SJCRH30 (cell line): ENCODE data around the gene FGR. TPM values are rescaled to one million over a fixed set of nuclear protein-coding genes. Genes with fewer than 3 reads are reported as not detected.
A peak's percentile ranks its signal among the peaks of the same experiment; 100 is the strongest.

ENCODE experiments used
- DNase-seq, 2 experiments: peaks; one replicate each; pipeline ENCODE4 v3.0.0-alpha.2; 2015 to 2020
- H3K27ac ChIP-seq: fragments of 250-450 bp; sonication (Bioruptor Pico); 2 replicates; pipeline ENCODE4 v1.5.1; 2020; ENCODE audit warnings: mild to moderate bottlenecking, moderate library complexity
- H3K27me3 ChIP-seq: fragments of 250-450 bp; sonication (Bioruptor Pico); 2 replicates; pipeline ENCODE4 v1.5.1; 2020; ENCODE audit warnings: mild to moderate bottlenecking, moderate library complexity
- H3K36me3 ChIP-seq: fragments of 250-450 bp; sonication (Bioruptor Pico); 2 replicates; pipeline ENCODE4 v1.5.1; 2020; ENCODE audit warnings: mild to moderate bottlenecking, moderate library complexity
- H3K4me1 ChIP-seq: fragments of 250-450 bp; sonication (Bioruptor Pico); 2 replicates; pipeline ENCODE4 v1.5.1; 2020; ENCODE audit warnings: mild to moderate bottlenecking, moderate library complexity
- H3K4me3 ChIP-seq: fragments of 250-450 bp; sonication (Bioruptor Pico); 2 replicates; pipeline ENCODE4 v1.5.1; 2020; ENCODE audit warnings: mild to moderate bottlenecking, moderate library complexity
- H3K9me3 ChIP-seq: fragments of 250-450 bp; sonication (Bioruptor Pico); replicated peaks from 2 replicates; pipeline ENCODE4 v1.5.1; 2020; ENCODE audit warnings: mild to moderate bottlenecking, moderate library complexity
- total RNA-seq: library from RNA; depleted of rRNA; stranded (reverse); fragments of >200 nt; shearing (Covaris generic); gene quantifications from 2 replicates; pipeline ENCODE4 v1.2.3, GENCODE V29; 2014

Gene FGR
- total RNA-seq, 1 experiment from 2014 or later: not detected

DNA sequence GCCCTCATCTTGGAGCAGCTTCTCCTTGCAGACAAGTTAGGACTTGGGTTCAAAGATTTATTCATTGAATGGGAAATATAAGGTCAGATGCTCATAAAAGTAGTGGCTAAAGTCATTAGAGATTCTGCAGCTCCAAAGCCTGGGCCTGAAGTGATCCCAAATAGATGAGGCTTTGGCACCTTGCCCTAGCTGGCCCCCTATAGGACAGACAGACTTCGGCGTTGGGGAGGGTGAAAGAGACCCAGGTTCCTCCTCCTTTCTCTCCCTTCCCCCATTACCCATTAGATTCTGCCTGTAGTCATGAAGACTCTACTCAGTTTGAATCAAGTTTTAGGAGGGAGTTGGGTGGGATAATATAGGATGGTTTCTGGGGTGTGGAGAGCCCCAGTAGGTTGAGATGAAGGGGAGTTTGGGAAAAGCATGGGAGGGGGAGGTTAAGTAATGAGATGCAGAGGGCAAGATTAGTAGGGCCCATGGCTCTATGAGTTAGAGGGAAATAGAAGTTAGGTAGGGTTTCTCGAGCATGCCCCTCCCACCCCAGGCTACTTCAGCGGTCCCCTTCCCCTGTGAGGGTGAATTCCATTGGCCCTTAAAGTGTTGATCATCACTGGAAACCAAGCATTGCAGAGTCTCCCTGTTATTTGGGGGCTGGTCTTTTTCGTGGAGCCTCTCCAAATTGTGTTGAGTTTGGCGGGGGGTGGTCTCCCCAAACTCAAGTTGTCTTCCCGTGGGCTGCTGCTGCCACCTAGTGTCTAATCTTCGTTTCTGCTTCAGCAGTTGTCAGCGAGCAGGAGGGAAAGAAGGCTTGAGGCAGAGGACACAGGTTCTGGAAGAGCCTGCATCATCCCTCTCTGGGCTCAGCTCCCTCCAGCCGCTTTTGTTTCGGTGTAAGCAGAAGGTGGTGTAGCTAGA, 28.9 kb downstream of the FGR start:
- Histone ChIP-seq H3K4me3 (no peak overlapping the region), H3K27ac (no peak overlapping the region), H3K27me3 (no peaks in the 10 kb centered on the region), H3K9me3 (no peaks in the 10 kb centered on the region), H3K4me1 (peaks cover 29% of the 10 kb centered on the region), H3K36me3 (no peaks in the 10 kb centered on the region)
- DNase-seq: peak; percentile 75 to 87

DNA sequence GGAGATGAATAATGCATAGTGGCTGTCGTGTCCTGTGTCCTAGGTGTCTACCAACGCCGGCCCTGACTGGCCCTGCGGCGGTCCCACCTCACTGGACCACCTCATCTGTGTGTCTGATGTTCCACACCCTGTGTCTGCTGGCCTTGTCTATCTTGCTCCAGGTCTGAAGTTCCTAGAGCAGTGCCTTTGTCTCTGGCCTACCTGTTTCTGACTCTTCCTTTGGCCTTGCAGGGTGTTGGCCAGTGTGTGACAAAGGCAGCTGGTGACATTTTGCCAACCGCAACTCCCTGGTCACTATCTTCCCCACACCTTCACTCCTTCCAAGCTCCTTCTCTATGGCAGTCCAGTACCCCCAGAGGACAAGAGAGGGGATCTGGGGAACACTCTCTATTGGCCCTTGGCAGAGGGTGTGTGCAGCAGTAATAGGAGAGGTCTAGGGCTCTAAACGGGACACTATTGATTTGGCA, 29.7 kb downstream of the FGR start:
- Histone ChIP-seq H3K9me3 (no peaks in the 10 kb centered on the region), H3K4me3 (no peak overlapping the region), H3K4me1 (peaks cover 36% of the 10 kb centered on the region), H3K27me3 (no peaks in the 10 kb centered on the region), H3K27ac (no peak overlapping the region), H3K36me3 (no peaks in the 10 kb centered on the region)
- no peak for DNase-seq

DNA sequence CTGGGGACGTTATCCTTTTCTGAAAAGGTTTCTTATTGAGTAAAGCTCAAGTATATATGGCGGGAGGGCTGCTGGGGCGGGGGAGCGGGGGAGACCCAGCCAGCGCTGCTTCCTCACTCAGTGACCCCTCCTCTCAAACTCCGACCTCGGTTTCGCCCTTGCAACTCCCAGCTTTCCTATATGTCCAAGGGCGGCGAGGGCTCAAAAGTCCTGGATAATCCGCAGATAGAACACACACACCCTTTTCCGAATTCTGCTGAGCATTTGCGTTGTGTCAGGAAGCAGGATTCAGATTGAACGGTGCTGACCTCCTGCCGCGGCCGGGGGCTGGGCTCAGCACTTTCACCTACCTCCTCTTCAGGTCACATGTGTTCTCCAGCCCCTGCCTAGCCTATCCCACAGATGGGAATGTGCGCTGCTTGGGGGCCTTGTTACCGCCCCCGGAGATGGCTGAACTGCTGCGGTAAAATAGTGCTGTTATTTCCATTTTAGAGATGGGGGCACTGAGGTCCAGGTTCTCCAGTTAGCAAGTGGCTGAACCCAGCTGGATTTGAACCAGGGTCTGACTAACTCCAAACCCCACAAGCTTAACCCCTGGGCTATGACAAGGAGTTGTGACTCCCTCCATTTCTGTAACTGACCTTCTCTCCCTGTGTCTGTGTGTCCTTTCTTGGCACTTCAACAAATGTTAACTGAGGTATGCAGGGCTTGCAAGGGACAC, 30.2 kb downstream of the FGR start:
- H3K36me3 ChIP-seq: no peaks in the 10 kb centered on the region
- peak overlapping the region; percentile 99 for H3K4me3 ChIP-seq
- no peaks in the 10 kb centered on the region for H3K27me3 ChIP-seq
- no peak for DNase-seq
- no peaks in the 10 kb centered on the region for H3K9me3 ChIP-seq
- no peak overlapping the region for H3K27ac ChIP-seq
- peaks cover 42% of the 10 kb centered on the region for H3K4me1 ChIP-seq

DNA sequence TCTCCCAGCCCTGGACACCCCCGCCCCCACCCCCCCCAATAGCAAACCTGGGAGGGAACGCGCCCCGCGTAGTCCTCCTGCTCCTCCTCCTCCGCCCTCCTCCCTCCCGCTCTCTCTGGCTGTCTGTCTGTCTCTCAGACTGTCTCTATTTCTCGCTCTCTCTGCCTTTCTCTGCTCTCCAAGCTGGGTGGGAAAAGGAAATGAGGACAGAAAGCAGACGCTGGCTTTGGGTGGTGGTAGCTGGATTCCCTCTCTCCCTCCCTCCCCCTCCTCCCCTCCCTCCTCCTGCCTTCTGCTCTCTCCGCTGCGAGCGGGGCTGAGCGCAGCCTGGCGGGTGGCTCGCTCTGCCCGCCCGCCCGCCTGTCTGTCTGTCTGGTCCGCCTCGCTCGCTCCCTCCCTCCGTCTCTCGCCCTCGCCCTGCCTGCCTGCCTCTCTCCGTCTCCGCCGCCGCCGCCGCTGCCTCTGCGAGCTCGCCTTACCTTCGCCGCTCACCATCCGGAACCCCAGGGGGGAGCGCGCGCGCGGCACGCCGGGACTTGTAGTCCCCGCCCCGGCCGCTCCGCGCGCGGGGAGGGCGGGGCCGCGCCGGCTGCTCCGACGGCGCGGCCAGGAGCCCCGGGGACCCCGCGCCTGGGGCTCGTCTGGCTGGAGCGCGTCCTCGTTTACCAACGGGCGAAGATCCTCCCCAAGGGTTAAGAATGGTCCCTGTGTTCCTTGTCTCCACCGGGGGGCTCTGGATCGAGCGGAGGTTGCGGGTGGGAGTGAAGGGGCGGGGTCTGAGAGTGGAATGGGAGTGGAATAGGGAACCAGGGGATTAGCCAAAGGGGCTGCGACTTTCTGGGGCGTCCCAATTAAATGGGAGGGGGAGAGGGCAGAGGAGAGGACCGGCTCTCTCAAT, 31.1 kb downstream of the FGR start, which contains the start of gene AHDC1:
TSS of gene AHDC1 (minus strand) at position 464 of the 898 bp plus-strand sequence. CDS start 52,029 bp downstream, outside the sequence.
- peak; percentile 94 to 96 for DNase-seq

DNA sequence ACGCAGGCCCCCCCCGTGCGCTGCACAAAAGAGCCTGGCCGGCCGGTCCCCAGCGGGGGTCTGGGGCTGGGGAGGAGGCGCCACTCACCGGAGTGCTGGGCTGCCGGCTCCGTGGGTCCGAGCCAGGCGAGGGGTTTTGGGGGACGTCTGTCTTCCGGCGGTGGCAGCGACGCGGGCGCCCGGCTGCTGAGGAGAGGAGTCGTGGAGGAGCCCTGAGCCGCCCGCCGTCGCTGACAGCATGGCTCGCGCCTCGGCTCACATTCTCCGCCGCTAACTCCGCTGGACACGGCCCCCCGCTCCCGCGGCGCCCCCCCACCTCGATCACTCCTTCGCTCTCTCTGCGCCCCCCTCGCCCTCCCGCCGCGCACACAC, 31.7 kb downstream of the FGR start:
- Histone ChIP-seq H3K9me3 (no peaks in the 10 kb centered on the region), H3K4me3 (peak overlapping the region; percentile 99), H3K27ac (peak overlapping the region; percentile 82), H3K36me3 (no peaks in the 10 kb centered on the region), H3K27me3 (no peaks in the 10 kb centered on the region), H3K4me1 (peaks cover 57% of the 10 kb centered on the region)
- DNase-seq: peak; percentile 48 to 52

More for the DNA sequence above, 31.1 kb downstream of the FGR start, which contains the start of gene AHDC1:
- H3K27me3 ChIP-seq: no peaks in the 10 kb centered on the region
- peak within 1 kb of the TSS; percentile 99 for H3K4me3 ChIP-seq
- H3K4me1 ChIP-seq: peaks cover 50% of the 10 kb centered on the region
- no peaks in the 10 kb centered on the region for H3K9me3 ChIP-seq
- H3K36me3 ChIP-seq: no peaks in the 10 kb centered on the region
- peak within 1 kb of the TSS; percentile 82 for H3K27ac ChIP-seq

DNA sequence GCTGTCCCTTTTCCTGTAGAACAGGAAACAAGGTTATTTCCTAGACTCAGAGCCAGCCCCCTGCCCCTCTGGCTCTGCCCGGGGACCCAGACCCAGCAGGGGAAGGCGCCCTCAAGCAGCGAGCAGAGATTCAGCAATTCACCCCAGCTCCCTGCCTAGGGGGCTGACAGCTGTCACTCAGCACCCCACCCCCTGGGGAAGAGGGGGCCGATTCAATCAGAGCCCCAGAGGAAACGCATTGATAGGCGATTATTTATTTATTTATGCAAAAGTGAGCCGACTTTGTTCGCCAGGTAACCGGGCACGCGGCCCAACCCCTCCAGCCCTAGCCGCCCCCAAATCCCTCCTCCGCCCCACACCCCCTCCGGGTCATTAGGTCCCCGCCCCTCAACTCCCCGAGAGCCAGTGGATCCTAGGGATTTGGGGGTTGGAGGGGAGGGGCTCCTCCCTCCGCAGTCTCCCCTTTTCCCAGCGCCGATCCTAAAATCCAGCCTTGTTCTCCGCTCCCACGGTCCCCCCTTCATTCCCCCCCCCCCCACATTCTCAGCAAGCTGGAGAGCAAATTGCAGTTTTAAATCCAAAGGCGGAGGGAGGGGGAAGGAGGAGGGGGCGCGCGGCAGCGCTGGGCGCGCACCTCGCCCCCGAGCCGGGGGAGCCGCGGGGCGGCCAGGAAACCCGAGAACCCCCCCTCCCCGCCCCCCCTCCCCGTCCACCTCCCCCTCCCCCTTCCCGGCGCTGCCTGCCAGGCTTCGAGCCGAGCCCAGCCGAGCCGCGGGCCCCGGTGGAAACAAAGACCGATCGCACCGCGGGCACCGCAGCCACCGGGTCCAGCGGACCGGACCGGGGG, 32.3 kb downstream of the FGR start:
- H3K4me3 ChIP-seq: peak overlapping the region; percentile 99
- peaks cover 61% of the 10 kb centered on the region for H3K4me1 ChIP-seq
- no peaks in the 10 kb centered on the region for H3K9me3 ChIP-seq
- H3K27ac ChIP-seq: peak overlapping the region; percentile 82
- no peaks in the 10 kb centered on the region for H3K27me3 ChIP-seq
- 0 out of 2 replicates have a peak, but pooled peaks cover 2% of the 10 kb centered on the region for H3K36me3 ChIP-seq
- peak; percentile 59 to 65 for DNase-seq

DNA sequence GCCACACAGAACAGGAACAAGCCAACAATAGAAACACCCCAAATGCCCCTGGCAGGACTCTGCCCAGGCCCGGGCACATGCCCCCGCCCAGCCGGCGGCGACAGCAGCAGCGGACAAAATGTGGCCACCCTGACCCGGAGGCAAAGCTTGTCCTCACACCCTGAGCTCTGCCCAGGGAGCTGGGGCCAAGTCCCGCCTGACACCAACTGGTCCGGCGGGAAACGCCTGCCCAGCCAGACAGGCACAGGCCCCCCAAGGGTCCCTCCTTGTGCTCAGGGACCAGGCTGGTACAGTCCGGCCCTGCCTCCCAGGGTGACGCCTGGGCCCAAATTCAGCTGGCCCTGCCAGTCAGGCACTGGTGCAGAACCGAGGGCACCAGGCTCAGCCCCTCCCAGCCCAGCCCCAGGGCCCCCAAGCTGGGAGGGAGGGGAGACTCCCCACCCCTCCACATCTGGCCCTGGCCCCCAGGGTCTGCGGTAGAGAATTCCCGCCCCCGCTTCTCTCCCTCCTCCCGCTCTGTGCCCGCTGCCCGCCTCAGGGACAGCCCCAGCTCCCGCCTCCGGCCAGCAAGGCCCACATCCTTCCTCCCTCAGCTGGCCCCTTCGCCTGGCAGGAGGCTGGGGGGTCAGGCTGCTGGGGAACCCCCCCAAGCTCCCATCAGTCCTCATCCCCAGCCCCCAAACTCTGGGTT, 33.1 kb downstream of the FGR start:
- H3K4me3 ChIP-seq: peak overlapping the region; percentile 99
- 0 out of 2 replicates have a peak, but pooled peaks cover 2% of the 10 kb centered on the region for H3K36me3 ChIP-seq
- H3K4me1 ChIP-seq: peaks cover 60% of the 10 kb centered on the region
- no peaks in the 10 kb centered on the region for H3K9me3 ChIP-seq
- DNase-seq: peak; percentile 97
- no peaks in the 10 kb centered on the region for H3K27me3 ChIP-seq
- peak overlapping the region; percentile 82 for H3K27ac ChIP-seq

DNA sequence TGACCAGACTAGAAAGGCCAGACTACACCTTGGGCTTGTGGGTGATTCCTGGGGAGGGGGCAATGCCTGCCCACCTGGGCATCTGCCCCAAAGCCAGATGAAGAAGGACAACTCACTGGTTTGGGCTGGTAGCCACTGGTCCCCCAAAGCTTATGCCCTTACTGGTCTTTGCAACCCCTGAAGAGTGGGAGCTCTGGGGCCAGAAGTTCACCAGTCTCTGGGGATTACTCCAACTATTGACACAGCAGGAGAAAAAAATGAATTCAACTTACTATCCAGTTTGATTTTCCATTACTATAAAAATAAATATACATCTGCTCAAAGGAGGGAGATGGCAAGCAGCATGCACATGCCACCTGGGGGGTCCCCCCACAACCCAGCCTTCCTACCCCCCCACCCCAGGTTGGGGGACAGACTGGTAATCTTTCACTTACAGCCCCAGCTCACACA, 33.6 kb downstream of the FGR start:
- H3K4me3 ChIP-seq: peak overlapping the region; percentile 99
- peak in 1 of 2 experiments; percentile 45 for DNase-seq
- no peaks in the 10 kb centered on the region for H3K9me3 ChIP-seq
- no peaks in the 10 kb centered on the region for H3K27me3 ChIP-seq
- H3K27ac ChIP-seq: peak overlapping the region; percentile 82
- H3K36me3 ChIP-seq: 0 out of 2 replicates have a peak, but pooled peaks cover 2% of the 10 kb centered on the region
- peaks cover 61% of the 10 kb centered on the region for H3K4me1 ChIP-seq

DNA sequence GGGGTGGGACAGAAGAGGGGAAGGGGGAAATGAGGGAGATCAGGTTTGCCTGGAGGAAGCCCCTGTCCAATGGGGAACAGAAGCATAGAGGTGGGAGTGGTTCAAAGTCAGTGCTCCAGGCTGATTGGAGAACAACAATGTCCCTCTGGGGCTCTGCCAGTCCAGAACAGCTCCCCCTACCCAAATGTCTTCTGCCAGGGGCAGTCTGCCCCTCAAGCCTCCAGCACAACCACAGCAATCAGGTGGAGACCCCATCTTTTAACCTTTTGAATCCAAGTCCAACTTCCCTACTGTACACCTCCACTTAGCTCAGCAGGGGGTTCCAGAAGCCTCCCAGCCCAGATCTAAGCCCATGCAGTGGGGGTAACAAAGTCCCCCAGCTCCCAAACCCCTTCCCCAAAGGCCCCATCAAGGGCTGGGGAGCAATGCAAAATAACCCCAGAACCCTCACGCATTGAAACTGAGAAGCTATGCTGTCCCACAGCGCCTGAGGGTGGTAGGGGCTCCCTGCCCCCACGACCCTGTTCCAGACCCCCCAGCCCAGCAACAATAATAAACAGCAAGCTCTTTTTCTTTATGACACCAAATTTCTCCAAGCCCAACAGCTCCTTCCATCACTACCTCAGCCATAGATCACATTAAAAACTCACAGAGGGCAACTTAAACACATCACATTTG, 34.3 kb downstream of the FGR start:
- Histone ChIP-seq H3K36me3 (peaks cover 5% of the 10 kb centered on the region; the same call in 1 of the 2 replicates), H3K4me3 (peak overlapping the region; percentile 99; the same call in 1 of the 2 replicates), H3K27ac (no peak overlapping the region; the same call in 1 of the 2 replicates), H3K27me3 (no peaks in the 10 kb centered on the region), H3K9me3 (no peaks in the 10 kb centered on the region), H3K4me1 (peaks cover 60% of the 10 kb centered on the region)
- peak; percentile 74 to 89 for DNase-seq

DNA sequence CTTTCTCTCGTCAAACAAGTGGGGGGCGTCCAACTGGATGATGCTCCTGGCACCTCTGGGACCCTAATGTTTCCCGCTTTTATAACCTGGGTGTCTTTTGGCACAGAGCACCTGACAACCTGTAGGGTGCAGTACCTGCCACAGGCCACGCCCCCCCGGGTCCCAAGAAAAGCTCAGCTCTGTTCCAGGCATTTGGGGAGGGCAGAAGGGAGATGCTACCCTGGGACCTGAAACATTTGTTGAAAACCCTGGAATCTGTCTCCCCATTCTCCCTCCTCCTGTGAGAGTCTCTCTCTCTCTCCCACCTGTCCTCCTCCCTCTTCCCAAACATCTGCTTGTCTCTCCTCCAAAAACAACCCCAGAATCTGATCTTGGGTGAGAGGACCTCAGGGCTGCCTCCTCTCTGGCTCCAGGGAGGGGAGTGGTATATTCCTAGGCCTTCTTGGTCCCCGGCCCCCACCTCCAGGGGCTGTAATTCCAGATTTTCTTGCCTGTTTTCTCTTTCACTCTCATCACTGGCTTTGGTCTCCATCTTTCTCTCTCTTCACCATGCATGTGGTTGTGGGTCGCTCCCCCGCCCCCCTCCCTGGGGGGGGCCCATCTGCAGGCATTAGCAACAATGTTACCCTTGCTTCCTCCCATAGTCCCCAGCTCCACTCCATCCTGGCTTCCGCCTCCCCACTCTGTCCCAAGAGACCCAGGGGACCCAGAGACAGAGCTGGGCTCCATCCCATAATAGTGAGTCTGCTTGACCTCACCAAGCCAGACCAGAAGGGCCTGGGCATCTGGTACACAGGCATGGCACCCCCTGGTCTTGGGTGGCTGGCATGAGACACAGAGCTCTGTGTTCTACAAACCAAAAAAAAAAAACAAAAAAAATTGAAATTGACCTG, 35.1 kb downstream of the FGR start:
- Histone ChIP-seq H3K4me1 (peaks cover 65% of the 10 kb centered on the region), H3K36me3 (peaks cover 10% of the 10 kb centered on the region; the same call in 1 of the 2 replicates), H3K4me3 (no peak overlapping the region), H3K27me3 (no peaks in the 10 kb centered on the region), H3K9me3 (no peaks in the 10 kb centered on the region), H3K27ac (peak overlapping the region; percentile 57)
- DNase-seq: peak in 1 of 2 experiments; percentile 78

DNA sequence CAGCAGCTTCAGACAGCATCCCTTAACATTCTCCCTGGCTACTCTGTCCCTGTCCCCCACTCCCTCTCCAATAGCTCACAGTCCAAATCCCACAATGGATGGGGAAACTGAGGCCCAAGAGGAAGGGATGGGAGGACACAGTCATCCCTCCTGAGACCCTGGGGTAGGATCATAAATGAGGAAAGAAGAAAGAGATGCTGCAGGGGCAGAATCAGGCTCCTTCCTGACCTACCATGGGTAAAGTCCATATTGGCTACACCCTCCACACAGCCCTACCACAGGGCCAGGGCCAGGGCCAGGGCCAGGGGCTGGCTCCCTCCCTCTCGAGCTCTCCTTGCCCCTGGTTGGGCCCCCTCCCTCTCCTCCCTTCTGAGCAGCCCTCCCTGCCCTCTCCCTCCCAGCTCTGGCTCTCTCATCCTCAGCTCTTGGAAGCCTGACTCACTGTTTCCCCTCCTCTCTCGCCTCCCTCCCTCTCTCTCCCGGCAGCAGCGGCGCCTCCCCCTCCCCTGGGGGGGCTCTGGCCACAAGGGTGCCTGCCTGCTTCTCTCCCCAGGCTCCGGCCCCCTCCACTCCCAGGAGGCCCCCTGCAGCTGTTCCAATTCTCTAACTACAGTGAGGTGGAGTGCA, 36.0 kb downstream of the FGR start:
- peaks cover 73% of the 10 kb centered on the region for H3K4me1 ChIP-seq
- no peaks in the 10 kb centered on the region for H3K9me3 ChIP-seq
- peaks cover 10% of the 10 kb centered on the region; the same call in 1 of the 2 replicates for H3K36me3 ChIP-seq
- no peak overlapping the region for H3K4me3 ChIP-seq
- DNase-seq: peak; percentile 94 to 95
- no peaks in the 10 kb centered on the region for H3K27me3 ChIP-seq
- H3K27ac ChIP-seq: peak overlapping the region; percentile 57
